Hepatocyte (in vitro differentiated cells): ENCODE data around the gene SST.

Experiments used
- CTCF ChIP-seq: fragments of 200-600 bp; sonication (generic); IDR thresholded peaks from 2 replicates; pipeline ENCODE4 v1.5.1; 2016; ENCODE audit warnings: antibody characterized with exemption, mild to moderate bottlenecking; ENCODE audit not compliant: poor library complexity
- EZH2 ChIP-seq: fragments of 200-600 bp; sonication (generic); IDR thresholded peaks from 2 replicates; pipeline ENCODE4 v1.6.1; 2016; ENCODE audit warnings: antibody characterized with exemption, mild to moderate bottlenecking, borderline replicate concordance
- EZH2phosphoT487 ChIP-seq: fragments of 200-600 bp; sonication (generic); IDR thresholded peaks from one replicate; pipeline ENCODE4 v1.6.1; 2018; ENCODE audit warnings: antibody characterized with exemption, mild to moderate bottlenecking, low read depth, moderate library complexity; ENCODE audit not compliant: unreplicated experiment, severe bottlenecking

GRCh38 chr3:187685948-187686347, 15.8 kb upstream of the SST start:
- no peak for TF ChIP-seq CTCF
- TF ChIP-seq EZH2phosphoT487: no peak
- TF ChIP-seq EZH2: no peak
